HL-60 (cell line): ENCODE measurements around the gene NDFIP1.
A peak's percentile ranks its signal among the peaks of the same experiment; 100 is the strongest.

Experiments used
- DNase-seq, 2 experiments: peaks; one replicate each; pipeline ENCODE4 v3.0.0-alpha.2; 2010 to 2020; ENCODE audit warnings: low read depth in 1 of 2, low spot score in 1 of 2
- H3K27ac ChIP-seq: fragments of 250-450 bp; sonication (Bioruptor Pico); replicated peaks from 2 replicates; pipeline ENCODE4 v1.5.1; 2020; ENCODE audit warnings: mild to moderate bottlenecking, moderate library complexity
- H3K27me3 ChIP-seq: fragments of 250-450 bp; sonication (Bioruptor Pico); 2 replicates; pipeline ENCODE4 v1.5.1; 2021; ENCODE audit warnings: mild to moderate bottlenecking, moderate library complexity; ENCODE audit not compliant: insufficient read depth, poor library complexity, severe bottlenecking
- H3K4me3 ChIP-seq: replicated peaks from 2 replicates; pipeline ENCODE4 v1.5.1; 2011; ENCODE audit warnings: mild to moderate bottlenecking, control low read depth, low read length; ENCODE audit not compliant: insufficient read depth
- GABPA ChIP-seq: IDR thresholded peaks from 2 replicates; pipeline ENCODE4 v1.6.1; 2012; ENCODE audit warnings: low read depth
- POLR2AphosphoS5 ChIP-seq: IDR thresholded peaks from 2 replicates; pipeline ENCODE4 v1.6.1; 2012; ENCODE audit warnings: low read depth
- SPI1 ChIP-seq: IDR thresholded peaks from 2 replicates; pipeline ENCODE4 v1.6.1; 2012; ENCODE audit warnings: low read depth, mild to moderate bottlenecking, borderline replicate concordance
- TF ChIP-seq, protein P1 (sequence below): IDR thresholded peaks from 2 replicates; pipeline ENCODE4 v1.6.1; 2012; ENCODE audit warnings: low read depth; ENCODE audit not compliant: insufficient replicate concordance
- TF ChIP-seq, protein P2 (sequence below): IDR thresholded peaks from one replicate; pipeline ENCODE4 v1.5.1; 2011; ENCODE audit warnings: low read length, control low read depth, inconsistent platforms; ENCODE audit not compliant: insufficient read depth

The NDFIP1 gene

DNA sequence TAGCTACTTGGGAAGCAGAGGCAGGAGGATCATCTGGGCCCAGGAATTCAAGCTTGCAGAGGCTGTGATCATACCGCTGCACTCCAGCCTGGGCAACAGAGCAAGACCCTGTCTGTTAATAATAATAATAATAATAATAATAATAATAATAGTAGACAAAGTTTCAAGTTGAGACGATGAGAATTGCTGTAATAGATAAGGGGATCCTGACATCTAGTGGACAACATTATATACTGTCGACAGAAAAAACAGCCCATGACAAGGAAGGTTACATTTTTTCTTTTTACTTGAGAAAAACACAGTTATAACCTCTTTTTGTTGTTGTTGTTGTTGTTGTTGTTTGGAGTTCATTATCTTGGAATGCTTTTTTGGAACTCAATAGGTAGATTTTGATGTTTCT, 35.3 kb downstream of the NDFIP1 start:
- H3K27ac ChIP-seq: no peak overlapping the region
- no peak overlapping the region for H3K4me3 ChIP-seq
- TF ChIP-seq GABPA: no peak
- no peak for TF ChIP-seq POLR2AphosphoS5
- TF ChIP-seq, protein P1, sequence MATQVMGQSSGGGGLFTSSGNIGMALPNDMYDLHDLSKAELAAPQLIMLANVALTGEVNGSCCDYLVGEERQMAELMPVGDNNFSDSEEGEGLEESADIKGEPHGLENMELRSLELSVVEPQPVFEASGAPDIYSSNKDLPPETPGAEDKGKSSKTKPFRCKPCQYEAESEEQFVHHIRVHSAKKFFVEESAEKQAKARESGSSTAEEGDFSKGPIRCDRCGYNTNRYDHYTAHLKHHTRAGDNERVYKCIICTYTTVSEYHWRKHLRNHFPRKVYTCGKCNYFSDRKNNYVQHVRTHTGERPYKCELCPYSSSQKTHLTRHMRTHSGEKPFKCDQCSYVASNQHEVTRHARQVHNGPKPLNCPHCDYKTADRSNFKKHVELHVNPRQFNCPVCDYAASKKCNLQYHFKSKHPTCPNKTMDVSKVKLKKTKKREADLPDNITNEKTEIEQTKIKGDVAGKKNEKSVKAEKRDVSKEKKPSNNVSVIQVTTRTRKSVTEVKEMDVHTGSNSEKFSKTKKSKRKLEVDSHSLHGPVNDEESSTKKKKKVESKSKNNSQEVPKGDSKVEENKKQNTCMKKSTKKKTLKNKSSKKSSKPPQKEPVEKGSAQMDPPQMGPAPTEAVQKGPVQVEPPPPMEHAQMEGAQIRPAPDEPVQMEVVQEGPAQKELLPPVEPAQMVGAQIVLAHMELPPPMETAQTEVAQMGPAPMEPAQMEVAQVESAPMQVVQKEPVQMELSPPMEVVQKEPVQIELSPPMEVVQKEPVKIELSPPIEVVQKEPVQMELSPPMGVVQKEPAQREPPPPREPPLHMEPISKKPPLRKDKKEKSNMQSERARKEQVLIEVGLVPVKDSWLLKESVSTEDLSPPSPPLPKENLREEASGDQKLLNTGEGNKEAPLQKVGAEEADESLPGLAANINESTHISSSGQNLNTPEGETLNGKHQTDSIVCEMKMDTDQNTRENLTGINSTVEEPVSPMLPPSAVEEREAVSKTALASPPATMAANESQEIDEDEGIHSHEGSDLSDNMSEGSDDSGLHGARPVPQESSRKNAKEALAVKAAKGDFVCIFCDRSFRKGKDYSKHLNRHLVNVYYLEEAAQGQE: no peak
- TF ChIP-seq, protein P2, sequence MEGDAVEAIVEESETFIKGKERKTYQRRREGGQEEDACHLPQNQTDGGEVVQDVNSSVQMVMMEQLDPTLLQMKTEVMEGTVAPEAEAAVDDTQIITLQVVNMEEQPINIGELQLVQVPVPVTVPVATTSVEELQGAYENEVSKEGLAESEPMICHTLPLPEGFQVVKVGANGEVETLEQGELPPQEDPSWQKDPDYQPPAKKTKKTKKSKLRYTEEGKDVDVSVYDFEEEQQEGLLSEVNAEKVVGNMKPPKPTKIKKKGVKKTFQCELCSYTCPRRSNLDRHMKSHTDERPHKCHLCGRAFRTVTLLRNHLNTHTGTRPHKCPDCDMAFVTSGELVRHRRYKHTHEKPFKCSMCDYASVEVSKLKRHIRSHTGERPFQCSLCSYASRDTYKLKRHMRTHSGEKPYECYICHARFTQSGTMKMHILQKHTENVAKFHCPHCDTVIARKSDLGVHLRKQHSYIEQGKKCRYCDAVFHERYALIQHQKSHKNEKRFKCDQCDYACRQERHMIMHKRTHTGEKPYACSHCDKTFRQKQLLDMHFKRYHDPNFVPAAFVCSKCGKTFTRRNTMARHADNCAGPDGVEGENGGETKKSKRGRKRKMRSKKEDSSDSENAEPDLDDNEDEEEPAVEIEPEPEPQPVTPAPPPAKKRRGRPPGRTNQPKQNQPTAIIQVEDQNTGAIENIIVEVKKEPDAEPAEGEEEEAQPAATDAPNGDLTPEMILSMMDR: no peak
- TF ChIP-seq SPI1: no peak
- H3K27me3 ChIP-seq: no peaks in the 10 kb centered on the region
- DNase-seq: no peak

DNA sequence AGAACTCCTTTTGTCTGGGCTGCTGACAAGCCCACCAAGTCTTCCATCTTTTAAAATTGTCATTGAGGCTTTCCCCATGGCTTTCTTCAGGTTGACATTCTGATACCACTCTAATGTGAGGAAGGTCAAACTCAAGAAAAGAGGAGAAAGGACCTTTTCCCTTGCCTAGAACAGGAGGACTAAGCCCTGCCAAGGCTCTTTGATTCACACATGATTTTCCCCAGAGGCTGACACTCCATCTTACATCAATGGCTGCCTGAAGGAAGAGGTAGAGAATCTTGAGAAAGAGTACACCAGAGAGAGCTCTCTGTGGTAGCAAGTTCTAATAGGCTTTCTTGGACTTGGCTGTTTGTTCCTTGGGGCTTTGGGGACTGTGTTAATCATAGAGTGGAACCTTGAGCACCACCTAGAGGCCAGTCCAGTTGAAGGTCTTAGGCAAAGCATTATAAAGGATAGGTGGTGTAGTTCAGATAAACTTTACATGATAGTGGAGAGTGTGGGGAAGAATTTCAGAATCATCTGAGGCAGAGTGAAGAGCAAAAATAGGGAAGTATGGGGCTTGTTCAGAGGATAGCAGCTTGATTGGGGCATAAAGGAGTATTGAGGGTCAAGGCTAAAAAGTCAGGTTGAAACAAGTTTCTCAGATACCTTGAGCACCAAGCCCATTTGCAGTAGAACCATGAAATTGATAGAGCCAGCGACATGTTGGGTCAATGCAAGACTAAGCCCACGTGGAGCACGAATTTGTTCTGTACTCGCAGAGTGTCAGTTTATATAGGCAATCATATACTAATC, 36.7 kb downstream of the NDFIP1 start:
- no peaks in the 10 kb centered on the region for H3K27me3 ChIP-seq
- DNase-seq: peak in 1 of 2 experiments; percentile 69
- no peak overlapping the region for H3K4me3 ChIP-seq
- H3K27ac ChIP-seq: no peak overlapping the region
- TF ChIP-seq, protein P1: no peak
- TF ChIP-seq POLR2AphosphoS5 (no peak), SPI1 (no peak), GABPA (no peak)
- TF ChIP-seq, protein P2: peak; percentile 67

DNA sequence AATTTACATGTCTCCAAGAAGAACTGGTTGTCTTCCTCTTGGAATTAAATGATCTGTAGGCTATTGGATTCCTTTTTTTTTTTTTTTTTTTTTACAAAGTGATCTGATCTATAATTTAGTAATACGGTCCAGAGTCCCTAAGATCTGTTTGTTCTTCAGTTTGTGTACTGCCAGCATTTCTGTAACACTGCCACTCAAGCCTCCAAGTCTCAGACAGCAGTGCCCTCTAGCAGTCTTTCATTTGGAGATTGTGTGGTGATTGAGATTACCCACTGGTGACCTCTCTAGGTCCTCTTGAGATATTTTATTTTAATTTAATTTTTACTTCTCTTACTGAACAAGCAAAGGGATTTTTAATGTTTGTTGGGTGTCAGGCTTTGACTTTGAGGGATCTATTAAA, 40.8 kb downstream of the NDFIP1 start:
- H3K27ac ChIP-seq: no peak overlapping the region
- no peak for DNase-seq
- H3K4me3 ChIP-seq: no peak overlapping the region
- no peaks in the 10 kb centered on the region for H3K27me3 ChIP-seq
- TF ChIP-seq, protein P2: no peak
- TF ChIP-seq GABPA: no peak
- no peak for TF ChIP-seq POLR2AphosphoS5
- TF ChIP-seq, protein P1: no peak
- TF ChIP-seq SPI1: no peak
